H1 (cell line): ENCODE measurements around the gene LMX1A. TPM values are rescaled to one million over a fixed set of nuclear protein-coding genes. Genes with fewer than 3 reads are reported as not detected.

ENCODE experiments used
- ATF2 ChIP-seq: IDR thresholded peaks from 2 replicates; pipeline ENCODE4 v1.6.1; 2012; ENCODE audit warnings: low read length, inconsistent platforms
- BCL11A ChIP-seq, 2 experiments: IDR thresholded peaks; one replicate each; pipeline ENCODE4 v1.6.1; 2011; ENCODE audit warnings: low read depth in 2 of 2, low read length in 2 of 2, mild to moderate bottlenecking in 2 of 2
- BRCA1 ChIP-seq: IDR thresholded peaks from 2 replicates; pipeline ENCODE4 v1.6.1; 2012; ENCODE audit warnings: low read depth, low read length, improper control_type of control experiment
- CHD1 ChIP-seq: IDR thresholded peaks from 2 replicates; pipeline ENCODE4 v1.6.1; 2012; ENCODE audit warnings: low read depth, low read length, improper control_type of control experiment
- CHD2 ChIP-seq: IDR thresholded peaks from 2 replicates; pipeline ENCODE4 v1.6.1; 2012; ENCODE audit warnings: low read length, improper control_type of control experiment
- CTCF ChIP-seq, 3 experiments: IDR thresholded peaks; 1 replicate in 2 of 3; 2 replicates in 1 of 3; pipeline versions ENCODE4 v1.5.1 to v1.6.1; 2011; ENCODE audit warnings: low read length in 3 of 3, mild to moderate bottlenecking in 3 of 3, inconsistent platforms in 2 of 3, low read depth in 1 of 3, moderate library complexity in 1 of 3; ENCODE audit not compliant: insufficient read depth in 1 of 3; ENCODE audit errors: control extremely low read depth in 1 of 3
- E2F6 ChIP-seq: IDR thresholded peaks from 2 replicates; pipeline ENCODE4 v1.6.1; 2012; ENCODE audit warnings: inconsistent platforms
- EGR1 ChIP-seq: IDR thresholded peaks from 2 replicates; pipeline ENCODE4 v1.6.1; 2011; ENCODE audit warnings: low read depth, low read length, borderline replicate concordance
- EZH2 ChIP-seq: fragments of 200-600 bp; sonication (generic); IDR thresholded peaks from 2 replicates; pipeline ENCODE4 v1.7.1; 2012; ENCODE audit warnings: low read depth, mild to moderate bottlenecking, moderate library complexity, low read length, inconsistent platforms; ENCODE audit not compliant: severe bottlenecking
- GABPA ChIP-seq: IDR thresholded peaks from 2 replicates; pipeline ENCODE4 v1.6.1; 2011; ENCODE audit warnings: mild to moderate bottlenecking, low read length, moderate library complexity, borderline replicate concordance; ENCODE audit not compliant: insufficient read depth
- HDAC6 ChIP-seq: IDR thresholded peaks from one replicate; pipeline ENCODE4 v1.7.1; 2012; ENCODE audit warnings: low read depth, mild to moderate bottlenecking, inconsistent platforms, low read length, moderate library complexity
- JUN ChIP-seq: IDR thresholded peaks from 2 replicates; pipeline ENCODE4 v1.6.1; 2011; ENCODE audit warnings: low read depth, mild to moderate bottlenecking, improper control_type of control experiment, low read length
- KDM4A ChIP-seq: IDR thresholded peaks from one replicate; pipeline ENCODE4 v1.7.1; 2012; ENCODE audit warnings: low read depth, mild to moderate bottlenecking, moderate library complexity, low read length, inconsistent platforms; ENCODE audit not compliant: severe bottlenecking
- MAFK ChIP-seq: IDR thresholded peaks from 2 replicates; pipeline ENCODE4 v1.6.1; 2012; ENCODE audit warnings: low read depth, mild to moderate bottlenecking, improper control_type of control experiment, low read length
- MAX ChIP-seq: IDR thresholded peaks from 2 replicates; pipeline ENCODE4 v1.6.1; 2012; ENCODE audit warnings: inconsistent platforms
- POU5F1 ChIP-seq: IDR thresholded peaks from 2 replicates; pipeline ENCODE4 v1.6.1; 2011; ENCODE audit warnings: low read depth, mild to moderate bottlenecking, low read length, moderate library complexity
- SP4 ChIP-seq: IDR thresholded peaks from 2 replicates; pipeline ENCODE4 v1.6.1; 2012; ENCODE audit warnings: low read length, inconsistent platforms
- SUZ12 ChIP-seq: fragments of 200-600 bp; sonication (generic); IDR thresholded peaks from 2 replicates; pipeline ENCODE4 v1.6.1; 2012; ENCODE audit warnings: mild to moderate bottlenecking, inconsistent platforms, low read length, moderate library complexity, mixed read lengths
- ZNF274 ChIP-seq: IDR thresholded peaks from 2 replicates; pipeline ENCODE4 v1.7.0; 2012; ENCODE audit warnings: low read length, borderline replicate concordance; ENCODE audit errors: extremely low read depth
- polyA plus RNA-seq, 7 experiments: library from polyadenylated mRNA; depleted of rRNA in 3 of 7; stranded (reverse) in 5 of 7; unstranded in 2 of 7; fragments of >200 nt in 5 of 7; fragments of 200-250 nt in 2 of 7; gene quantifications; 1 replicate in 5 of 7; 2 replicates in 1 of 7; 4 replicates in 1 of 7; pipeline versions ENCODE4 v1.2.1 to v1.2.3, GENCODE V29; 2011 to 2013; ENCODE audit warnings: missing spikeins in 2 of 7, mixed read lengths in 2 of 7
- total RNA-seq: library from RNA; stranded (reverse); fragmentation: NEBNext Ultra II Directional; extraction: Animal tissue kit (Norgen Biotek cat#: 25700); gene quantifications from 2 replicates; pipeline ENCODE4 v1.2.1, GENCODE V29; 2021

The LMX1A gene
- total and polyA plus RNA-seq, 2 of the 8 experiments (the other 6 are each of a cell fraction or from before 2014, with no cell fraction given), result not detected

GRCh38 chr1:165355977-165356811 lies at the start of gene LMX1A (continued):
- TF ChIP-seq EZH2 (peak; percentile 40), CTCF (IDR thresholded peaks at IDR 0.05; ENCODE audit: control extremely low read depth in 1 of 3, insufficient read depth in 1 of 3, low read depth in 1 of 3, low read length in 3 of 3) (no peak), JUN (no peak), BCL11A (IDR thresholded peaks at IDR 0.05; ENCODE audit: low read depth in 2 of 2, low read length in 2 of 2) (no peak), MAFK (no peak), EGR1 (0 out of 2 replicates have a peak, but pooled peaks have one; percentile 10), BRCA1 (no peak), ZNF274 (no peak), GABPA (no peak), ATF2 (no peak), KDM4A (peak; percentile 3), HDAC6 (no peak), MAX (no peak), CHD2 (no peak), SUZ12 (peak; percentile 60), SP4 (no peak), E2F6 (no peak), POU5F1 (no peak), CHD1 (no peak)
